ENCODE data around the gene TEKT3.

Gene TEKT3

DNA sequence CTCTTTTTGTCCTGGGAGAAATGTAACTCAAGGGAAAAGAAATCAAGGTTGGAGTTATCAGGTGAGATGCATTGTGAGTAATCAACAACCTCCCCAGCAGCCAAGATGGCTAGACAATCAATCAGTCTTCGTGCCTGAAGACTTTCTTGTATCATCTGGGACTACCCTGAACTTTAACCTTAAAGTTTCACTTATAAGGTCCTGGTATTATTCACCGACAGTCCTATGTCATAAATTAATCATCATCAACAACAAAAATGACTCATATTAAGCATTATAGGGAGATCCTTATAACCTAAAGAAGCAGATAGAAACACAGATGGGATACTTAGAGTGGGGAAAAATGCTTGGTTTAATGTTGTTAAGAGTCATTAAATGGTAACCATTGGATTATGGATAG is 7.7 kb upstream of the TEKT3 start:
- no peak overlapping the region for H3K4me3 ChIP-seq (ENCODE audit: low read depth, low read length)
- TF ChIP-seq, protein P1, sequence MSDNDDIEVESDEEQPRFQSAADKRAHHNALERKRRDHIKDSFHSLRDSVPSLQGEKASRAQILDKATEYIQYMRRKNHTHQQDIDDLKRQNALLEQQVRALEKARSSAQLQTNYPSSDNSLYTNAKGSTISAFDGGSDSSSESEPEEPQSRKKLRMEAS (IDR thresholded peaks at IDR 0.05; ENCODE audit: low read depth, low read length): no peak
- TF ChIP-seq POLR2A (IDR thresholded peaks at IDR 0.05; ENCODE audit: extremely low read depth, insufficient read length) (no peak), MYC (IDR thresholded peaks at IDR 0.05; ENCODE audit: low read depth, low read length) (no peak)
- TF ChIP-seq, protein P2, sequence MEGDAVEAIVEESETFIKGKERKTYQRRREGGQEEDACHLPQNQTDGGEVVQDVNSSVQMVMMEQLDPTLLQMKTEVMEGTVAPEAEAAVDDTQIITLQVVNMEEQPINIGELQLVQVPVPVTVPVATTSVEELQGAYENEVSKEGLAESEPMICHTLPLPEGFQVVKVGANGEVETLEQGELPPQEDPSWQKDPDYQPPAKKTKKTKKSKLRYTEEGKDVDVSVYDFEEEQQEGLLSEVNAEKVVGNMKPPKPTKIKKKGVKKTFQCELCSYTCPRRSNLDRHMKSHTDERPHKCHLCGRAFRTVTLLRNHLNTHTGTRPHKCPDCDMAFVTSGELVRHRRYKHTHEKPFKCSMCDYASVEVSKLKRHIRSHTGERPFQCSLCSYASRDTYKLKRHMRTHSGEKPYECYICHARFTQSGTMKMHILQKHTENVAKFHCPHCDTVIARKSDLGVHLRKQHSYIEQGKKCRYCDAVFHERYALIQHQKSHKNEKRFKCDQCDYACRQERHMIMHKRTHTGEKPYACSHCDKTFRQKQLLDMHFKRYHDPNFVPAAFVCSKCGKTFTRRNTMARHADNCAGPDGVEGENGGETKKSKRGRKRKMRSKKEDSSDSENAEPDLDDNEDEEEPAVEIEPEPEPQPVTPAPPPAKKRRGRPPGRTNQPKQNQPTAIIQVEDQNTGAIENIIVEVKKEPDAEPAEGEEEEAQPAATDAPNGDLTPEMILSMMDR (IDR thresholded peaks at IDR 0.05; ENCODE audit: low read depth, low read length): no peak
- DNase-seq (ENCODE audit: low read depth): no peak

DNA sequence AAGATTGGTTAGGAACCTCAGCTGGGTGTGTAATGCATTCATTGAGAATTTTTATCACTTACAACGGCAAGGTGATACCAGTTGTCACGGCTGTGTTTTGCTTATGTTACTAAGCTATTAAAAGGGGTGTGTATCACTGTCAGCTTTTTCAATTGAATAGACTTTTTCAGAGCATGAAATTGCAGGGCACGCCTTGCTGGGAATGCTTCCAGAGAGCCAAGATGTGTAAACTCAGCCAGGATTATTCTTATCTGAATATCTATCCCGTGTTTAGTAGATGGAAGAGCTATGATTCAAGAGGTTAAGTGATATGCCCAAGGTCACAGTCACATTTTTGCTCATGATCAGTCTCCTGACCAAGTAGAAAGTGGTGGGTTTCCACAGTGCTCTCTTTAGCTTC is 6.6 kb upstream of the TEKT3 start:
- DNase-seq (ENCODE audit: low read depth): no peak
- H3K4me3 ChIP-seq (ENCODE audit: low read depth, low read length): no peak overlapping the region
- TF ChIP-seq MYC (IDR thresholded peaks at IDR 0.05; ENCODE audit: low read depth, low read length) (no peak), POLR2A (IDR thresholded peaks at IDR 0.05; ENCODE audit: extremely low read depth, insufficient read length) (no peak)
- TF ChIP-seq, protein P2 (IDR thresholded peaks at IDR 0.05; ENCODE audit: low read depth, low read length): no peak
- TF ChIP-seq, protein P1 (IDR thresholded peaks at IDR 0.05; ENCODE audit: low read depth, low read length): no peak

DNA sequence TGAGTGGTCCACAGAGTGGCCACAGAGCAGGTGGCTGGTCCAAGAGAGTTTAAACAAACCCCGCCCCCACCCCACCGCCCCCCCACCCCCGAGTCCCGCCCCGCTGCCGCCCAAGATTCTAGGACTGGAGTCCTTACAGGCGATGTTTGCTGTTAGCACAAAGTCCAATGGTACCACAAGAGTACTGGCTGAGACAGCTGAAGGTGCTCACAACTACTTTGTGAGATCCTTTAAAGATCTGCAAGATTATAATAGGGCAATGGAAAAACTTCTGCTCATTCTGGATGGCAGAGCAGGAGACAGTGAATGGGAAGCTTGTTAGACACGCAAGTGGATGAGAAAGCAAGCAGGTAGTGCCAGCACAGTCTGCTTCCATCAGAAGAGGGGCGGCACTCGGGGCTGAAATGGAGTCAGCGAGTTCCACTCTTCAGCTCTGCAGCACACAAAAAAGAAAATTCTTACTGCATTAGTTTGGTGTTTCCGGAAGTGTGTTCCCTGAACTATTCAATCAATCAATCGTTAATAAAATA is 4.7 kb upstream of the TEKT3 start:
- DNase-seq (ENCODE audit: low read depth): no peak
- TF ChIP-seq, protein P1 (IDR thresholded peaks at IDR 0.05; ENCODE audit: low read depth, low read length): no peak
- TF ChIP-seq POLR2A (IDR thresholded peaks at IDR 0.05; ENCODE audit: extremely low read depth, insufficient read length): no peak
- TF ChIP-seq, protein P2 (IDR thresholded peaks at IDR 0.05; ENCODE audit: low read depth, low read length): no peak
- TF ChIP-seq MYC (IDR thresholded peaks at IDR 0.05; ENCODE audit: low read depth, low read length): no peak
- H3K4me3 ChIP-seq (ENCODE audit: low read depth, low read length): no peak overlapping the region

DNA sequence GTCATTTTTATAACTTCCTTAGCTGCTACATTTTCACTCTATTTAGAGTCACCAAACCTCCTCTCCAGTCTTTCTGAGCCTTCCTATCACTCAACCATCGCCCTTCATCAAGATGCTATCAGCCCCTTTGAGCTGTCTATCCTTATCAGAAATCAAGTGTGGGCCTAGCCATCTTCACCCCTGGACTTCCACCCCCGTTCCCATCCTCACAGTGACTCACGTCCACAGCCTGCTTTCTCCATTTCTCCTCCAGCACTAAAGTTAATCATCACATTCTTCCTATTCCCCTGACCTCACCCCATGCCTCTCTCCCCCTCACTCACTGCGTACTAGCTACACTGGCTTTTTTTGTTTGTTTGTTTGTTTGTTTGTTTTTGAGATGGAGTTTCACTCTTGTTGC is 2.4 kb upstream of the TEKT3 start:
- H3K4me3 ChIP-seq (ENCODE audit: low read depth, low read length): no peak overlapping the region
- no peak for TF ChIP-seq MYC (IDR thresholded peaks at IDR 0.05; ENCODE audit: low read depth, low read length)
- TF ChIP-seq, protein P1 (IDR thresholded peaks at IDR 0.05; ENCODE audit: low read depth, low read length): no peak
- TF ChIP-seq POLR2A (IDR thresholded peaks at IDR 0.05; ENCODE audit: extremely low read depth, insufficient read length): no peak
- TF ChIP-seq, protein P2 (IDR thresholded peaks at IDR 0.05; ENCODE audit: low read depth, low read length): no peak
- DNase-seq (ENCODE audit: low read depth): no peak

DNA sequence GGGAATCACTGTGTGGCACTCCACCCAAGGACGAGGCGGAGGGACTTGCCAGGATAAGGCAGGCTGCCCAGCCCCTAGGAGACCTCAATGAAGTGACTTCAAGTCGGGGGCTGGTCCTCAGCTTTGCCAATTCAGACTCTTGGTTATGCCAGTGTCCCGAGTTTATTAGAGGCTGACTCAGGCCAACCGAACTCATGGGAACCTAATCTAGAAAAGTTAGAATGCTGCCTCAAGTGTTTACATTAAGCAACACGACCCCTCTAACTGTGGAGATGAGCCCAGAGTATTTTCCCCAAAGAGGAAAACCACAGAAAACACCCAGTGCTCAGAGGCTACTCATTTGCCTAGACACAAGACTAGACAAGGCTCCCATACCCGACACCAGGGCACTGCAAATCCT is 1.1 kb upstream of the TEKT3 start:
- H3K4me3 ChIP-seq (ENCODE audit: low read depth, low read length): no peak overlapping the region
- DNase-seq (ENCODE audit: low read depth): no peak
- TF ChIP-seq, protein P1 (IDR thresholded peaks at IDR 0.05; ENCODE audit: low read depth, low read length): no peak
- TF ChIP-seq POLR2A (IDR thresholded peaks at IDR 0.05; ENCODE audit: extremely low read depth, insufficient read length) (no peak), MYC (IDR thresholded peaks at IDR 0.05; ENCODE audit: low read depth, low read length) (no peak)
- TF ChIP-seq, protein P2 (IDR thresholded peaks at IDR 0.05; ENCODE audit: low read depth, low read length): no peak

Data from NB4 (cell line).